ENCODE results near the gene CHTOP.
"Not testable (repeated sequence)": the region's sequence is repeated elsewhere in the genome, so short reads cannot be mapped to it uniquely, and the experiment has no call there.

The CHTOP gene

DNA sequence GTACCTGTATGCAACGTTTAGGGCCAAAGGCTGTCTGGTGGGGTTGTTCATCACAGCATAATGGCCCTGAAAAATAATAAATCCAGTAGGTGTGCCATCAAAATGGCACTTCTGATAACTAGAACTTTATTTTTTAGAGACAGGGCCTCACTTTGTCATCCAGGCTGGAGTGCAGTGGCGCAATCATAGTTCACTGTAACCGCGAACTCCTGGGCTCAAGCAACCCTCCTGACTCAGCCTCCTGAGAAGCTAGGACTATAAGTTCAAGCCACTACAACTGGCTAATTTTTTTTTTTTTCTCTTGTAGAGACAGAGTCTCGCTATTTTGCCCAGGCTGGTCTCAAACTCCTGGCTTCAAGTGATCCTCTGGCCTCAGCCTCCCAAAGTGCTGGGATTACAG lies 29.3 kb downstream of the CHTOP start:
- DNase-seq: no peak

DNA sequence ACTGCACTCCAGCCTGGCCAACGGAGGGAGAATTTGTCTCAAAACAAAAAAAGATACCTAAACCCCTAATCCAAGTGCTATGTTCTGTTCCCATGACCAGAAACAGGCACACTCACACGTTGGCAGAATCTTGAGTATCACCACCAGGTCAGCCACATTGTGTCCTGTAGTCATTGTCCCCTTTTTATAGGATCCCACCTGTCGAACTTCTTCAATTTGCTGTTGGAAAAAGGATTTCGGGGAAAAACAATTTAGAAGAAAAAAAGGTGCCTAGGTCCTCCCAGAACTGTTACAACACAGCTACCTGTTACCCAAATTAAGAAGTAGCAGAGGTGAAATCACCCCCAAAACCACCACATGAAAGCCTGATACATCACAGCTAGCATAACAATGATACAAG lies 33.6 kb downstream of the CHTOP start:
- DNase-seq: no peak

DNA sequence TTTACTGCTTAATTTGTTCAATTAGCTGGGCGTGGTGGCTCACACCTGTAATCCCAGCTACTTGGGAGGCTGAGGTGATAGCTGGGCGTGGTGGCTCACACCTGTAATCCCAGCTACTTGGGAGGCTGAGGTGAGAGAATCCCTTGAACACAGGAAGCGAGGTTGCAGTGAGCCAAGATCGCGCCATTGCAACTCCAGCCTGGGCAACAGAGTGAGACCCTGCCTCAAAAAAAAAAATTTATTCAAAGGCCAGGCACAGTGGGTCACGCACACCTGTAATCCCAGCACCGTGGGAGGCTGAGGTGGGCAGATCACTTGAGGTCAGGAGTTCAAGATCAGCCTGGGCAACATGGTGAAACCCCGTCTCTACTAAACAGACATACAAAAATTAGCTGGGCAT lies 34.8 kb downstream of the CHTOP start:
- not testable (repeated sequence) for DNase-seq

DNA sequence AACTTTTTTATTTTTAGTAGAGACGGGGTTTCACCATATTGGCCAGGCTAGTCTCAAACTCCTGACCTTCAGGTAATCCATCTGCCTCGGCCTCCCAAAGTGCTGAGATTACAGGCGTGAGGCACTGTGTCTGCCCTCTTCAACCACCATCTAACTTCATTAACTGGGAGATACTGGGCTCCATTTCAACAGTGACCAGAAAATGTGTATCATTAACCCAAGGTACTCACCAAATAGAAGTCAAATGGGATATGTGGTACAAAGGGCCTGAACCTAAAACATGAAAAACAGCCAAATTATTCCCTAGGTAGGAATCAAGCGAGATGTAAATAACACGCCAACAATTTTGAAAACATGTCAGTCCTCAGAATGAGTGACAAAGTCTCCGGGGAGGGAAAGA lies 35.7 kb downstream of the CHTOP start:
- no peak for DNase-seq

DNA sequence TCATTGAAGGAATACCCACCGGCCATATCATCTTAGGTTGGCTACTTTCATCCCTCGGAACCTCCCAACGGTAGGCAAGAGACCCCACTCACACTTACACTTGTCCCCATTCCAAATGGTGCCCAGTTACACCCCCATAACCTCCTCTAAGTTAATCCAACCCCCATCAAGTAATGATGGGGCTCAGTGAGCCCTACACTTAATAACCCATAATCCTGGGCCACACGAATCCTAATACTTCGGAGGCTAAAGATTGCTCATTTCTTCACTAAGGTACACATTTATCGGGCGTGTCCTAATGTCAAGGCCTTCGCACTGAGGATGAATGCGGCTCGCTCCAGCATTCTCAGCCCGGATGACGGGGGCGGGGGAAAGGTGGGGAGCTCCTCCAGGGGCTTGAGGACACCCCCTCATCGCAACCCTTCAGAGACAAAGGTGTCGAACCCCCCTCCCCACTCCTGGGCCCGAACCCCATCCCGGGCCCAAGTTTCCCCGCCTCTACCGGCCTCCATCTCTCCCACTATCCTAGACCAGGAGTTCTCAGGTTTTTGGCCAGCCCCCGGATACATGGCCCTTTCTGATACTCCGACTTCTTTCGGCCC lies 36.5 kb downstream of the CHTOP start:
- no peak for DNase-seq

DNA sequence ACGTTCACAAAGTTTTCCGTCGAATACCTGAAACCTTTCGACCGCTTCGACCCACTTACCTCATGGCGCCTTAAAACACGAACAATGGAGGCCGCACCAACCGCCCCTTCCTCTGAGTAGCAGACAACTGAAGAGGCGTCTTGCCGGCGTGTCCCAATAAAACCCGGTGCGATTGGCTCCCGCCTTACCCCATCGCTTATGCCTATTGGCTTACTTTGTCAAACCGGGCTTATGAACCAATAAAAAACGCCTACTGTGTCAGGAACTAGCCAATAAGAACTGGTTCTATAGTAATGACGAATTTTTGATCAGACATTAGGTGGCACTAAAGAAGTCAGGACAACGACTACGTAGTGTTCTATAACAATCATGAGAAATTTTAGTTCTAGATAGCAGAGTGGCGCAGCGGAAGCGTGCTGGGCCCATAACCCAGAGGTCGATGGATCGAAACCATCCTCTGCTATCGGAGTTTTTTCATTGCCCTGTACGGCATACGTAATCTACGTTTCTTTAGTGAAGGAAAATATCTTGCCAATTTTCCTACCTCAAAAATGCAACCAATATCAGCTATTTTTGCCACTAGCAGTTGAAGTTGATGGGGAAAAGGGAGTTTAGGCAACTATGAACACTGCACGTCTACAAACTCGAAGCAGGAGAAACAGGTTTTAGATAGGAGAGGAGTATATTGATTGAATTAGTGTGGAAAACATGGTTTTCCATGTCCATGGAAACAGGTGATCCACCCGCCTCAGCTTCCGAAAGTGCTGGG lies 37.2 kb downstream of the CHTOP start, which contains the start of gene ILF2:
Gene ILF2, minus strand, starts transcription at position 135 of the 769 bp plus-strand sequence. Its CDS starts 71 bp downstream, at position 64.
- peak; percentile 98 for DNase-seq

DNA sequence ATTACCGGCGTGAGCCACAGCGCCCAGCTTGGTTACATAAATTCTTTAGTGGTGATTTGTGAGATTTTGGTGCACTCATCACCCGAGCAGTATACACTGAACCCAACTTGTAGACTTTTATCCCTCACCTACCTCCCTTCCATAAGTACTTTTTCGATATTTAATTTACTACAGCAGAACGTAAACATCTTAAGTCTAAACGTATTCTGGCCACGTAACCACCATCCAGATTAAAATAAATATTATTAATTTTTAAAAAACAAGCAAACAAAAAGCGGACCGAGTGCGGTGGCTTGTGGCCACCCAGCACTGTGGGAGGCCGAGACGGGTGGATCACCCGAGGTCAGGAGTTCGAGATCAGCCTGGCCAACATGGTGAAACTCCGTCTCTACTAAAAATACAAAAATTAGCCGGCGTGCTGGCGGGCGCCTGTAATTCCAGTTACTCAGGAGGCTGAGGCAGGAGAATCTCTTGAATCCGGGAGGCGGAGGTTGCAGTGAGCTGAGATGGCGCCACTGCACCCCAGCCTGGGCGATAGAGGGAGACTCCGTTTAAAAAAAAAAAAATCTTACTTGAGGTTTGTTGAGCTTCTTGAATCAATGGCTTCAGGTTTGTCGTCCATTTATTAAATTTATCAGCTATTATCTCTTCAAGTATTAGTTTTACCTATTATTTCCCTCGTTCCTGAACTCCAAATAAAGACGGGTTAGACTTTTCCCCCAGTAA lies 37.9 kb downstream of the CHTOP start:
- DNase-seq: peak; percentile 30

DNA sequence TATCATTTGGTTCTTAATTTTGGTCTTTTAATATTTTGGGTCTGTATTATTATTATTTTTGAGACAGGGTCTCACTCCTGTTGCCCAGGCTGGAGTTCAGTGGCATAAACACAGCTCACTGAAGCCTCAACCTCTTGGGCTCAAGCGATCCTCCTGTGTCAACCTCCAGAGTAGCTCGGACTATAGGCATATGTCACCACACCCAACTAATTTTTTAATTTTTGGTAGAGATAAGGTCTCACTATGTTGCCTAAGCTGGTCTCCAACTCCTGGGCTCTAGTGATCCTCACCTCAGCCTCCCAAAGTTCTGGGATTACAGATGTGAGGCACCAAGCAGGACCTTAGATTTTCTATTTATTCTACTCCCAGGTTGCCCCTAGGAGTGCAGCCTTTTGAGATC lies 39.6 kb downstream of the CHTOP start:
- DNase-seq: no peak

DNA sequence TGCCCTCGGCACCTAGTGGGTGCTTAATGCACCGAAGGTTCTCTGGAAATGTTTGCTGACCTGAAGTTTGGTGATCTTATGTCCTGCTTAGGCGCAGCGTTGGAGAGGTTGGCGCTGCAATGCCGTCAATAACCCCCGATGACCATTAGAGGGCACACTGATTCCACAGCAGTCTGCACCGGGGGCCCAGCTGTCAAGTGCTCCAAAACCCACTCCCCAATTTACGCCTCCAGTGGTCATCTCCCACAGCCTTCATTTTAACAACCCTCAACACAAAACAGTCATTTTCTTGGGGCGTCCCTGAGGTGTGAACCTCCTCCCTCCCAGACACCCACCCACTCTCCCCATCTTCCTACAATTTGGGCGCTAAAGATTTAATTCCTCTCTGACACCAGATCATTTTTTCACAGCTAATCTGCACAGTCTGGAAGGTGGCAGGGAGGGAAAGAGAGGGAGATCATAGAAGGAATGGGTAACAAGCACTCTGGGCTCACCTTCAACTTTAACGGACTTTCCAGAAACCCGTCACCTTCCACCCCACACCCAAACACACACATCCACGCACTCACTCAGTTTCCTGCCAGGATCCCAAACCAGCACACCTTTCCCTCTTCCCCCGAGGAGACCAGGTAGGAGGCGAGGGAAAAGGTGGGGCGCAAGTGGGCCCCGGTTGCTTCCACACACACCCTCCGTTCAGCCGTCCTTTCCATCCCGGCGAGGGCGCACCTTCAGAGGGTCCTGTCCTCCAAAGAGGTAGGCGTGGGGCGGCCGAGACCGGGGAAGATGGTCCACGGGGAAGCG lies 44.1 kb downstream of the CHTOP start:
- DNase-seq: no peak

DNA sequence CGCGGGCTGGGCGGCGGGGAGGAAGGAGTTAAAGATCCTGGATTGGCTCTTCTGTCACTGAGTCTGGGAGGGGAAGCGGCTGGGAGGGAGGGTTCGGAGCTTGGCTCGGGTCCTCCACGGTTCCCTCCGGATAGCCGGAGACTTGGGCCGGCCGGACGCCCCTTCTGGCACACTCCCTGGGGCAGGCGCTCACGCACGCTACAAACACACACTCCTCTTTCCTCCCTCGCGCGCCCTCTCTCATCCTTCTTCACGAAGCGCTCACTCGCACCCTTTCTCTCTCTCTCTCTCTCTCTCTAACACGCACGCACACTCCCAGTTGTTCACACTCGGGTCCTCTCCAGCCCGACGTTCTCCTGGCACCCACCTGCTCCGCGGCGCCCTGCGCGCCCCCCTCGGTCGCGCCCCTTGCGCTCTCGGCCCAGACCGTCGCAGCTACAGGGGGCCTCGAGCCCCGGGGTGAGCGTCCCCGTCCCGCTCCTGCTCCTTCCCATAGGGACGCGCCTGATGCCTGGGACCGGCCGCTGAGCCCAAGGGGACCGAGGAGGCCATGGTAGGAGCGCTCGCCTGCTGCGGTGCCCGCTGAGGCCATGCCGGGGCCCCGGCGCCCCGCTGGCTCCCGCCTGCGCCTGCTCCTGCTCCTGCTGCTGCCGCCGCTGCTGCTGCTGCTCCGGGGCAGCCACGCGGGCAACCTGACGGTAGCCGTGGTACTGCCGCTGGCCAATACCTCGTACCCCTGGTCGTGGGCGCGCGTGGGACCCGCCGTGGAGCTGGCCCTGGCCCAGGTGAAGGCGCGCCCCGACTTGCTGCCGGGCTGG lies 44.9 kb downstream of the CHTOP start, which contains the start of gene NPR1:
Gene NPR1, plus strand, starts transcription at position 170 of the 818 bp plus-strand sequence. Its CDS starts 421 bp downstream, at position 591.
- DNase-seq: no peak

DNA sequence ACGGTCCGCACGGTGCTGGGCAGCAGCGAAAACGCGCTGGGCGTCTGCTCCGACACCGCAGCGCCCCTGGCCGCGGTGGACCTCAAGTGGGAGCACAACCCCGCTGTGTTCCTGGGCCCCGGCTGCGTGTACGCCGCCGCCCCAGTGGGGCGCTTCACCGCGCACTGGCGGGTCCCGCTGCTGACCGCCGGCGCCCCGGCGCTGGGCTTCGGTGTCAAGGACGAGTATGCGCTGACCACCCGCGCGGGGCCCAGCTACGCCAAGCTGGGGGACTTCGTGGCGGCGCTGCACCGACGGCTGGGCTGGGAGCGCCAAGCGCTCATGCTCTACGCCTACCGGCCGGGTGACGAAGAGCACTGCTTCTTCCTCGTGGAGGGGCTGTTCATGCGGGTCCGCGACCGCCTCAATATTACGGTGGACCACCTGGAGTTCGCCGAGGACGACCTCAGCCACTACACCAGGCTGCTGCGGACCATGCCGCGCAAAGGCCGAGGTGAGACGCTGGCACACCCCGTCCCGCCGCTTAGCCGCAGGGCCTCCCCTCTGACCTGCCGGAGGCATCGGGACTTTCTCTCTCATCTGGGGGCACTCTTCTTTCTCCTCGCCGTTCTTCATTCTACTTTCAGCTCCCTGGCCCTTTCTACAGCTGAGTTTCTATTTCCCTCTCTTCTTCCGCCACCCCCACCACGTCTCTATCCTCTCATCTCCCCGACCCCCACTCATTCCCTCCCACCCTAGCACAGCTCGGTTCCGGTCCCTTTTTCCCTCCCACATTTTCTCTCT lies 45.7 kb downstream of the CHTOP start:
- DNase-seq: no peak

DNA sequence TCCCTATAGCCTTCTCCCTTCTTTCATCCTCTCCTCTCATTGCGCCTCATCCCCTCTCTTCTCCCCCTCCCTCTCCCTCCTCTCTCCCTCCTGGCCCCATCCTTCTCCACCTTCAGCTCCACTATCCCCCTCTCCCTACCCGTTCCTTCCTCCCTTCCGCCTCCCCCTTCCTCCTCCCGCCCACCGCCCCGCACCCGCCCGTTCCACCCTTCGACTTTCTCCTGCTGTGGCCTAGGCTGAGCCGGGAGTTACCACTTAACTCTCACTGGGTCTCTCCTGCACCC lies 46.2 kb downstream of the CHTOP start:
- no peak for DNase-seq

DNA sequence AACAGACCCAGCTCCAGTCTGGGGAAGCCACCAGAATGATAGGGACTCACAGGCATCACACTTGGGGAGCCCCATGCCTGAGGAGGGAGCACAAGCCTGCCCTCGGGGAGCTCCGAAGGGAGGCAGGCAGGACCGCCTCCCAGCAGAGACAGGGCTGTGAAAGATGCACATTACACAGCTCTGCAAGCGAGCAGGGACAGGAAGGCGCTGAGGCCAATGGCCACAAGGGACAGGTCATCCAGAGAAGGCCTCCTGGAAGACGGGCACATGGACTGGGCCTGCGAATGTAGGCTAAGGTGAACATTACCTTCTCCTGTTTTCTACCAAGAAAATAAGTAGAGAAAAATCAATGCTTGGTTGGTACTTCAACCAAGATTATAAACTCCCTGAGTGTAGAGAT lies 48.9 kb downstream of the CHTOP start:
- DNase-seq: no peak

DNA sequence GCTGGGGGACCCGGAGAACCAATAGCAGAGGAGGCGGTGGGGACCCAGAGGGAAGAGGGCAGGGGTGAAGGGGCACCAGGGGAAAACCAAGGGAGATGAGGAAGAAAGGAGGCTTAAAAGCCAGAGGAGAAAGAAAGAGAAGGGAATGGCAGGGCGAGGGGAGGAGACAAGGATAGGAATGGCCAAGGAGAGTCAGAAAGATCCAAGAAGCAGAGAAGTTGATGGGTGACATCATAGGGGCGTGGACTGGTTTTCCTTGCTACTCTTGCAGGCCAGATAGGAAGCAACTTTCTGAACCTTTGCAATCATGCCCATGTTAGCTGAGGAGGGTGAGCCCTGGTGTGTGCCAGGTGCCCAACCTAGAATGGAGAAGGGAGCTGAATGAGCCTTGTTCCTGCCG lies 50.0 kb downstream of the CHTOP start:
- DNase-seq: no peak

DNA sequence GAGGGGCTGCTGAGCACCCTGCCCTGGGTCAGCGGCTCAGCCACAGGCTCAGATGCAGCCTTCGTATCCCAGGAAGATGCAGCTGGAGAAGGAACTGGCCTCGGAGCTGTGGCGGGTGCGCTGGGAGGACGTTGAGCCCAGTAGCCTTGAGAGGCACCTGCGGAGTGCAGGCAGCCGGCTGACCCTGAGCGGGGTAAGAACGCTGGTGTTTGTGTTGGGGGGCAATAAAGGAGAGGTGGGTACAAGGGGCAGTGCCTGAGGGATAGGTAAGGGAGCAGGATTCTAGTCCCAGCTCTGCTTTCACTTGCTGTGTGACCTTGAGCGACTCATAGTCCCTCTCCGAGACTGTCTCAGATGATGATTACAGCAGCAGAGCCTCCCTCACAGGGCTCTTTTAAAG lies 51.0 kb downstream of the CHTOP start:
- DNase-seq: no peak

DNA sequence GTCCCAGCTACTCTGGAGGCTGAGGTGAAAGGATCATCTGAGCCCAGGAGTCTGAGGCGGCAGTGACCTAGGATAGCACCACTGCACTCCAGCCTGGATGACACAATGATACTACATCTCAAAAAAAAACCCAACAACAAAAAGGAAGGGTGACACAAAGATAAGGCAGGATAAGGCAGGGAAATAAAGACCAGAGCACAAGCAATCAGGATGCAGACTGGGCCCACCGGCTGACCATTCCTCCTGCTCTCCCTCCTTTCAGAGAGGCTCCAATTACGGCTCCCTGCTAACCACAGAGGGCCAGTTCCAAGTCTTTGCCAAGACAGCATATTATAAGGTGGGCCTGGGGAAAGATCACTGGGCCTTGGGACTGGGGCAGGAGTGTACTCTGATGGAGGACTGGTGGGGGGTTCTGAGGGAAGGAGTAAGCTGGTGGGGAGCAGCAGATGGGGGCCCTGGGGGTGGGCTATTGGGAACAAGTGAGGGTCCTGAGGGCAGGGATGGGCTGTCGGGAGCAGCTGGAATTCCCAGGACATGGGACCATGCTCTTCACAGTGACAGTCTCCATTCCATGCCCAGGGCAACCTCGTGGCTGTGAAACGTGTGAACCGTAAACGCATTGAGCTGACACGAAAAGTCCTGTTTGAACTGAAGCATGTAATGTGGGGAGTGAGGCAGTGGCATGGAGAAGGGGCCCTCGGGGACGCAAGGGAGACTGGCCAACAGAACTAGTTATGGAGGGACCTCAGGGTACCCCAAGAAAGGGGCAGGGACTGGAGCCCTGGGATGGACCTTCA lies 51.9 kb downstream of the CHTOP start:
- no peak for DNase-seq

DNA sequence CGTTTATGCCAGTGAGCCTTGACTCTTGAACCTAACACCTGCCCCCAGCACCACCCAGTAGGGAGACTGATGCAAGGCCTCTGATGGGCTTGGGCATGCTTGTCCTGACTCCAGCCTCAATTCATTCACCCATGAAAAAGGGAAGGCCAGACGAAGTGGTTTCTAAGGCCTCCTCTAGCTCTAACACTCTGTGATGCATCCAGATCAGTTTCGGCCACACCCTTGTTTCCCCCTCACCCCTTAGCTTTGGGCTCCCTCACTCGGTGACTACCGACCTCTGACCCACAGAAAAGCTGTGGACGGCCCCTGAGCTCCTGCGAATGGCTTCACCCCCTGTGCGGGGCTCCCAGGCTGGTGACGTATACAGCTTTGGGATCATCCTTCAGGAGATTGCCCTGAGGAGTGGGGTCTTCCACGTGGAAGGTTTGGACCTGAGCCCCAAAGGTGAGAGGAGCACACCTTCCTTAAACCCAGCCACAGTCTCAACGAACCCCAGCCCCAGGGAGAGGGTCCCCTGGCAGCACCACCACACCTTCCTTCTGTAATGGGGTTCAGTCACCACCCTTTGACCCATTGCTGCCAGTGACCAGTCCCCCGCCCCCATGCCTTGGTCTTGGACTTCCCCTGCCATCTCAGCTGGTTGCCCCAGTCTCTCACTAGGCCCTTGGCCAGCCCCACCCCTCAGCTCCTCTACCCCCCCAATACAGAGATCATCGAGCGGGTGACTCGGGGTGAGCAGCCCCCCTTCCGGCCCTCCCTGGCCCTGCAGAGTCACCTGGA lies 53.7 kb downstream of the CHTOP start:
- no peak for DNase-seq

DNA sequence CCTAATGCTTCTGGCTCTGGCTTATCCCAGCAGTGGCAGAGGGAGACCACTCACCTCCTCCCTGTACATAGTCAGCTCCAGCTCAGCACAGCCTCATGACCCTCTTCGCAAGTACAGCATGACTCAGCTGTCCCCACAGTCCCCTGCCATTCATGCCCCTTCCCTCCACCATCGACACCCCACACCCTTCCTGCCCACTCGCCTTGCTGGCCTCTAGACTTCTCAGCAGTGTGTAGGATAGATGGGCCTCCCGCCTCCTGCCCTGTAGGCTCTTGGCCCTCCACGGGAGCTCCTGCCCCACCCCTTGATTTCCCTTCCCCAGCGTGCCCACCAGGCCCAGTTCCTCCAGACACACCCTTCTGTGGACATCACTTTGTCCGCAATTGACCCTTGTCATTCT lies 54.4 kb downstream of the CHTOP start:
- DNase-seq: no peak

DNA sequence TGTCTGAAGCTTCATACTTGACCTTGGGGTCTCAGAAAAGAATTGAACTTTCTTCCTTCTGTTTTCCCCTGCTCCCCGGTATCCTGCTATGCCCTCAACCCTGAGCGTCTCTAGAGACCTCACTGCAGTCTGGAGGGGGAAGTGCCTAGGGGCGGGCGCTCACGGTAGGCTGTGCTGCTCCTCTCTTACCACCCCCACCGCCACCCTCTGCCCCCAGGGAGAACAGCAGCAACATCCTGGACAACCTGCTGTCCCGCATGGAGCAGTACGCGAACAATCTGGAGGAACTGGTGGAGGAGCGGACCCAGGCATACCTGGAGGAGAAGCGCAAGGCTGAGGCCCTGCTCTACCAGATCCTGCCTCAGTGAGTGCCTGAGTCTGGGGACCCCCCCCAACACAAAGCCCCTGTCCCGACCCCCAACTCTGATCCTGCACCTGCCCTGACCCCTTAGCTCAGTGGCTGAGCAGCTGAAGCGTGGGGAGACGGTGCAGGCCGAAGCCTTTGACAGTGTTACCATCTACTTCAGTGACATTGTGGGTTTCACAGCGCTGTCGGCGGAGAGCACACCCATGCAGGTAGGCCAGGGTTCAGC lies 55.0 kb downstream of the CHTOP start:
- no peak for DNase-seq

All from NCI-H524 treated with DMSO at 0.1 percent for 48 hours (cell line).